ENCODE data around the gene RESF1.

DNA sequence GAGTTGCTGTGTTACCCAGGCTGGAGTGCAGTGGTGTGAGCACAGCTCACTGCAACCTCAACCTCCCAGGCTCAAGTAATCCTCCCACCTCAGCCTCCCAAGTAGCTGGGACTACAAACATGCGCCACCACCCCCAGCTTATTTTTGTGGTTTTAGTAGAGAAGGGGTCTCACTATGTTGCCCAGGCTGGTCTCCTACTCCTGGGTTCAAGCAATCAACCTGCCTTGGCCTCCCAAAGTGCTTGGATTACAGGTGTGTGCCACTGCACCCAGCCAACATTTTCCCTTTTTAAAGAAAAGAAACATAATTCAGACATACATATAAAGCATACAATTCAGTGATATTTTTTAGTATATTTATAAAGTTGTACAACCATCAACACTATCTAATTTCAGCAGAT is 44.4 kb downstream of the RESF1 start:
- TF ChIP-seq CTCF (IDR thresholded peaks at IDR 0.05) = no peak
- TF ChIP-seq POLR2A (IDR thresholded peaks at IDR 0.05) = no peak

All from lower leg skin (tissue), 3 donors.